Heart right ventricle (tissue), 16 donors: ENCODE results near the gene IQCB1. TPM values are rescaled to one million over a fixed set of nuclear protein-coding genes. Genes with fewer than 3 reads are reported as not detected.

Experiments
- ATAC-seq, 8 donors: fragments of 200-7000 bp; cut with Tn5 transposase; one replicate each; pipeline ENCODE4 v1.9.1; 2020; ENCODE audit warnings: mild to moderate bottlenecking in 8 of 8, moderate library complexity in 8 of 8, moderate number of reproducible peaks in 1 of 8
- DNase-seq, 2 donors: peaks; one replicate each; pipeline ENCODE4 v3.0.0-alpha.2; 2020
- H3K27ac ChIP-seq, 10 donors: fragments of 200-600 bp; sonication (generic) in 2 of 10; one replicate each; pipeline versions ENCODE4 v1.5.0 to v1.8.0; 2020 to 2022; ENCODE audit warnings: mild to moderate bottlenecking in 3 of 10
- H3K27me3 ChIP-seq, 7 donors: fragments of 200-600 bp; one replicate each; pipeline ENCODE4 v1.8.0; 2021 to 2022; ENCODE audit warnings: mild to moderate bottlenecking in 2 of 7
- H3K36me3 ChIP-seq, 9 donors: fragments of 200-600 bp; sonication (generic) in 1 of 9; one replicate each; pipeline versions ENCODE4 v1.5.0 to v1.8.0; 2020 to 2022; ENCODE audit warnings: mild to moderate bottlenecking in 2 of 9
- H3K4me1 ChIP-seq, 9 donors: fragments of 200-600 bp; sonication (generic) in 1 of 9; one replicate each; pipeline versions ENCODE4 v1.5.0 to v1.8.0; 2020 to 2022; ENCODE audit warnings: mild to moderate bottlenecking in 4 of 9
- H3K4me3 ChIP-seq, 10 donors: fragments of 200-600 bp; sonication (generic) in 2 of 10; one replicate each; pipeline versions ENCODE4 v1.5.0 to v1.8.0; 2020 to 2022; ENCODE audit warnings: mild to moderate bottlenecking in 7 of 10, moderate library complexity in 2 of 10
- H3K9me3 ChIP-seq, 11 donors: fragments of 200-600 bp in 10 of 11; sonication (generic) in 2 of 11; one replicate each; pipeline versions ENCODE4 v1.5.0 to v1.8.0; 2013 to 2022; ENCODE audit warnings: mild to moderate bottlenecking in 2 of 11, control low read depth in 1 of 11, moderate library complexity in 1 of 11
- WGBS, 2 donors: extraction: QIAGEN DNeasy Blood & Tissue Kit; methylation state at CpG; one replicate each; pipeline ENCODE4 v1.1.7; 2013; ENCODE audit warnings: inconsistent platforms in 1 of 2; 5-methylcytosine and 5-hydroxymethylcytosine counted together
- intact Hi-C, 10 donors: fragments of 100-400 bp; cut with DNase I; formaldehyde crosslinking; loops; one replicate each; pipeline versions ENCODE4 v1.11.1 to v1.14.2; 2022
- polyA plus RNA-seq, 2 donors: library from polyadenylated mRNA; stranded (reverse); fragments of 200-250 nt; gene quantifications; one replicate each; pipeline ENCODE4 v1.2.3, GENCODE V29; 2013
- total RNA-seq, 10 donors: library from RNA; stranded (reverse); fragmentation: NEBNext Ultra II Directional in 3 of 10; extraction: Animal tissue kit (Norgen Biotek cat#: 25700) in 3 of 10; gene quantifications; one replicate each; pipeline versions ENCODE4 v1.2.1 to v1.2.4, GENCODE V29; 2021 to 2023
- TF ChIP-seq, protein P1 (sequence below), 9 donors: fragments of 200-600 bp; sonication (generic) in 2 of 9; IDR thresholded peaks; one replicate each; pipeline versions ENCODE4 v1.5.0 to v1.8.0; 2021 to 2022; ENCODE audit warnings: antibody characterized with exemption in 9 of 9, mild to moderate bottlenecking in 5 of 9, moderate library complexity in 1 of 9
- donor health status: Arrhythmogenic right ventricular cardiomyopathy.
- donor health status: ischemic (EF 13 %, LVEDD 7.1; RV severe dilation, severe dysfunction).
- donor health status: healthy with polysubstance abuse.
- donor health status: DM: no; HTN: yes; CAD: no.
- donor health status: DM: no; HTN: no; CAD: no.
- donor health status: ischemic (EF 25% LVEDD 6.9; RV normal size, moderate dysfunction).
- donor health status: ischemic (EF 25% LVEDD 5.7; RV mildly dilated, moderate dysfunction).
- donor health status: healthy.
- donor health status: DM: yes; HTN: yes; CAD: no.
- donor health status: Ischemic cardiomyopathy.
- donor health status: ischemic (EF 35%, LVEDD 5.7; RV mildly dilated, moderate dysfunction).
- donor health status: nonischemic (EF 11% LVEDD 7.7; RV severe dilation, severe dysfunction).
- donor health status: DM: yes; HTN: yes; CAD: no.
- donor health status: PGD.
- donor health status: ischemic (EF 29% LVEDD 5.4; RV normal size, mild dysfunction).
- donor health status: nonischemic (EF 23%, LVEDD 6.1; RV moderate dilation, normal function).

Gene IQCB1
- total and polyA plus RNA-seq, 12 donors: 4.9 to 9.9 (median 7.1) TPM

GRCh38 chr3:121817753-121818152, 17.1 kb downstream of the IQCB1 start:
- no peak for DNase-seq
- Histone ChIP-seq H3K9me3 (peaks cover 0 to 18% (median 0%) of the 10 kb centered on the region in 11 donors), H3K36me3 (peaks cover 0 to 62% (median 21%) of the 10 kb centered on the region in 9 donors), H3K27me3 (no peaks in the 10 kb centered on the region), H3K27ac (no peak overlapping the region), H3K4me1 (peaks cover 0 to 8% (median 0%) of the 10 kb centered on the region in 9 donors), H3K4me3 (no peak overlapping the region)
- no peak for ATAC-seq
- intact Hi-C loops: no loop called here
- TF ChIP-seq, protein P1, sequence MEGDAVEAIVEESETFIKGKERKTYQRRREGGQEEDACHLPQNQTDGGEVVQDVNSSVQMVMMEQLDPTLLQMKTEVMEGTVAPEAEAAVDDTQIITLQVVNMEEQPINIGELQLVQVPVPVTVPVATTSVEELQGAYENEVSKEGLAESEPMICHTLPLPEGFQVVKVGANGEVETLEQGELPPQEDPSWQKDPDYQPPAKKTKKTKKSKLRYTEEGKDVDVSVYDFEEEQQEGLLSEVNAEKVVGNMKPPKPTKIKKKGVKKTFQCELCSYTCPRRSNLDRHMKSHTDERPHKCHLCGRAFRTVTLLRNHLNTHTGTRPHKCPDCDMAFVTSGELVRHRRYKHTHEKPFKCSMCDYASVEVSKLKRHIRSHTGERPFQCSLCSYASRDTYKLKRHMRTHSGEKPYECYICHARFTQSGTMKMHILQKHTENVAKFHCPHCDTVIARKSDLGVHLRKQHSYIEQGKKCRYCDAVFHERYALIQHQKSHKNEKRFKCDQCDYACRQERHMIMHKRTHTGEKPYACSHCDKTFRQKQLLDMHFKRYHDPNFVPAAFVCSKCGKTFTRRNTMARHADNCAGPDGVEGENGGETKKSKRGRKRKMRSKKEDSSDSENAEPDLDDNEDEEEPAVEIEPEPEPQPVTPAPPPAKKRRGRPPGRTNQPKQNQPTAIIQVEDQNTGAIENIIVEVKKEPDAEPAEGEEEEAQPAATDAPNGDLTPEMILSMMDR (IDR thresholded peaks at IDR 0.05): no peak

- WGBS, 2 donors: 41 to 61% methylated on average over 1 of the region's 1 CpG
- TF ChIP-seq, protein P1 (IDR thresholded peaks at IDR 0.05): no peak
- H3K9me3 ChIP-seq: no peaks in the 10 kb centered on the region
- peaks cover 0 to 78% (median 15%) of the 10 kb centered on the region in 9 donors for H3K36me3 ChIP-seq
- intact Hi-C loops: no loop called here
- ATAC-seq (no peak), DNase-seq (no peak)
- no peaks in the 10 kb centered on the region for H3K27me3 ChIP-seq
- H3K4me3 ChIP-seq: no peak overlapping the region
- no peaks in the 10 kb centered on the region for H3K4me1 ChIP-seq
- H3K27ac ChIP-seq: no peak overlapping the region
Measured at GRCh38 chr3:121809249-121809648, 25.6 kb downstream of the IQCB1 start.

GRCh38 chr3:121803771-121804320, 31.0 kb downstream of the IQCB1 start:
- H3K36me3 ChIP-seq: peaks cover 0 to 65% (median 15%) of the 10 kb centered on the region in 9 donors
- no peak overlapping the region for H3K27ac ChIP-seq
- H3K27me3 ChIP-seq: no peaks in the 10 kb centered on the region
- H3K9me3 ChIP-seq: no peaks in the 10 kb centered on the region
- ATAC-seq (no peak), DNase-seq (no peak)
- 96 to 97% methylated on average over 2 of the region's 2 CpGs for WGBS, 2 donors
- no peak overlapping the region for H3K4me3 ChIP-seq
- TF ChIP-seq, protein P1 (IDR thresholded peaks at IDR 0.05): no peak
- no peaks in the 10 kb centered on the region for H3K4me1 ChIP-seq
- intact Hi-C loops: no loop called here

GRCh38 chr3:121800906-121801305, 34.0 kb downstream of the IQCB1 start:
- H3K9me3 ChIP-seq: no peaks in the 10 kb centered on the region
- H3K4me1 ChIP-seq: no peaks in the 10 kb centered on the region
- ATAC-seq (no peak), DNase-seq (no peak)
- no peaks in the 10 kb centered on the region for H3K27me3 ChIP-seq
- H3K36me3 ChIP-seq: peaks cover 0 to 59% (median 5%) of the 10 kb centered on the region in 9 donors
- no peak overlapping the region for H3K4me3 ChIP-seq
- no peak overlapping the region for H3K27ac ChIP-seq
- intact Hi-C loops: no loop called here
- TF ChIP-seq, protein P1 (IDR thresholded peaks at IDR 0.05): no peak
